Measurements from ENCODE around the gene TRIM27.
A peak's percentile ranks its signal among the peaks of the same experiment; 100 is the strongest.
"Not testable (repeated sequence)": the region's sequence is repeated elsewhere in the genome, so short reads cannot be mapped to it uniquely, and the experiment has no call there.

Gene TRIM27

DNA sequence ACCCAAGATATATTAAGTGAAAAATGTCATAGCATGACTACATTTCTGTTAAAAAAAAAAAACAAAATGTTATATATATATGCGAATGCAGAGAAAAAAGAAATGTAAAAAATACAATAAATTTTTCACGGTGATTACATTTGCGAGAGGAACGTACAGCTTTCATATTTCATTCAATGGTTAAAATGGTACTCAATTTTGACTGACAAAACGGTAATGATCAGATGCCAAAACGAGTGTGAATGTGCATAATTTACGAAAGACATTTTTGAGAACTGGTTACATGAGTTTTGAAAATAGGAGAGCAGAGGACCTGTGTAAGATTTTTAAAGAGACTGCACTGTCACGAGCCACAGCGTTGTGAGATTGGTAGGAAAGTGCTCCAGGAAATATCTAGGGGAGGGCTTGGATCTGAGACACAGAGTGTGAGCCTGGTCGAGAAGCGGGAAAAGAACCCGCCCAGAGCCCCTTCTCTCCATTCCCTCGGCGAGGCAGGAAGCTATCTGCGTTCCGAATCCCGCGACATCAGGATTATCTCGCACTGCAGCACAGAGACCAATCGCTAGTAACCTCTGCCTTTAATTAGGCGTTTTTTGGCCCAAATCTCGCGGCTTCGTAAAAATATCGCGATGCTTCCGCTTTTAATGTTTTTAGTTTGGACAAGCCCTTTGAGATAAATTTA lies 28.5 kb downstream of the TRIM27 start:
- DNase-seq = peak; percentile 89

DNA sequence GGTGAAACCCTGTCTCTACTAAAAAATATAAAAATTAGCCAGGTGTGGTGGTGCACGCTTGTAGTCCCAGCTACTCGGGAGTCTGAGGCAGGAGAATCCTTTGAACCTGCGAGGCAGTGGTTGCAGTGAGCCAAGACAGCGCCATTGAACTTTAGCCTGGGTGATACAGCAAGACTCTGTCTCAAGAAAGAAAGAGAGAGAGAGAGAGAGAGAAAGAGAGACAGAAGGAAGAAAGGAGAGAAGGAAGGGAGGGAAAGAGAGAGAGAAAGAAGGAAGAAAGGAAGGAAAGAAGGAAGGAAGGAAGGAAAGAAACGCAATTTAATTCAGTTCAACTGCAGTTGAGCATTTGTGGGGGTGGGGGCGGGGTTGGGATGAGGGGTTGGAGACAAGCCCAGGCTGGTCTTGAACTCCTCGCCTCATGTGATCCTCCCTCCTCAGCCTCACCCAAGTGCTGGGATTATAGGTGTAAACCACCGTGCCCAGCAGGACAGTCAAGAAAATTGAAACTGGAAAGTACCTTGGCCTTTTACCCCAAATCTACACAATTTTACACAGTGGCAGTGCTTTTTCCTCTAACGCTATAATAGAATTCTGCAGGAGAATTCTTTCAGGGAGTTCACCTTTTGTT lies 30.5 kb downstream of the TRIM27 start:
- DNase-seq = no peak

DNA sequence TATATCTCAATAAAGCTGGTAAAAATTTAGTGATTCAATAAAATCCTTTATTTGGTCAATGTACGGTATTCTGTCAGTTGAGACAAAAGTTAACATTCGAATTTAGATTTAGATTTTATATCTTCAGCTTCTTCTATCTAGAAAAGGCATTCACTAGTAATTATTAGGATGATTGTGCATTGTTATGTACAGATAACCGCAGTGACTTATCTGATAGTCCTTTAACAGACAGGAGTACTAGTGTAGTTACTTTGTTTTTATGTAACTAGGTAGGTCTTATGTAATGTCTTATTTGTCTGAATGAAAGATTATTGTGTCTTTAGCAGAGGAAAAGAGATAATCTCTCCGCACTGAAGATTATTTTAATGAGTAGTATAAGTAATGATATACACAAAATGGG lies 31.3 kb downstream of the TRIM27 start:
- no peak for DNase-seq

DNA sequence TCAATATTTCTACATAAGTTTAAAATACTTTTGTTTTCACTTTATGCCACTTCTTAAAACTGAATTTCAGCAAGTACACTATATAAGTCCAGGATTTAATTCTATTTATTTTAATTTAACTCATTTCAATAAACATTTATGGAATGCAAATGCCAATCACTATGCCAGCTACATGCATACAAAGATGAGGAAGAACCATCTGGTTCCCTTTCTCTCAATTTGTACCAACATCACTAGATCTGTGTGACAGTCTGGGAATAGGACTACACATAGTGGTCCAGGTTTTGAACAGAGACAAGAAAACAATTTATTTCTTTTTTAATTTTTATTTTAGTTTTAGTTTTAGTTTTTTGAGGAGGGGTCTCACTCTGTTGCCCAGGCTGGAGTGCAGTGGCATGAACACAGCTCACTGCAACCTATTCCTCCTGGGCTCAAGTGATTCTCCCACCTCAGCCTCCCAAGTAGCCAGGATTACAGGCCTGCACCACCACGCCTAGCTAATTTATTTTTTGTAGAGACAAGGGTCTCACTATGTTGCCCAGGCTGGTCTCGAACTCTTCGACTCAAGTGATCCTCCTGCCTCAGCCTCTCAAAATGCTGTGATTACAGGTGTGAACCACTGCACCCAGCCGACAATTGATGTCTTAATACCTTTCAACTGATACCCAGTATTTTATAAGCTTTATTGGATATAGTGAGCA lies 35.8 kb downstream of the TRIM27 start:
- DNase-seq = no peak

DNA sequence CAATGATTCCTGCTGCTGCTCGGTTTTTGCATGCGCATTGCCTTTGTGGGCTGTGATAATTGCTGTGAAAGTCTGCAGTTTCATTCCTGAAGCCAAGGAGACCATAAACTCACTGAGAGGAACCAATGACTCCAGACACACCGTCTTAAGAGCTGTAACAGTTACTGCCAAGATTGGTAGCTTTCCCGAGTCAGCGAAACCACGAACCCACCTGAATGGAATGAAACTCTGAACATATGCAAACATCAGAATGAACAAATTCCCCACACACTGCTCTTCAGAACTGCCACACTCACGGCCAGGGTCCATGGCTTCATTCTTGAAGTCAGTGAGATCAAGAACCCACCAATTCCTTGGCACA lies 37.7 kb downstream of the TRIM27 start:
- no peak for DNase-seq

DNA sequence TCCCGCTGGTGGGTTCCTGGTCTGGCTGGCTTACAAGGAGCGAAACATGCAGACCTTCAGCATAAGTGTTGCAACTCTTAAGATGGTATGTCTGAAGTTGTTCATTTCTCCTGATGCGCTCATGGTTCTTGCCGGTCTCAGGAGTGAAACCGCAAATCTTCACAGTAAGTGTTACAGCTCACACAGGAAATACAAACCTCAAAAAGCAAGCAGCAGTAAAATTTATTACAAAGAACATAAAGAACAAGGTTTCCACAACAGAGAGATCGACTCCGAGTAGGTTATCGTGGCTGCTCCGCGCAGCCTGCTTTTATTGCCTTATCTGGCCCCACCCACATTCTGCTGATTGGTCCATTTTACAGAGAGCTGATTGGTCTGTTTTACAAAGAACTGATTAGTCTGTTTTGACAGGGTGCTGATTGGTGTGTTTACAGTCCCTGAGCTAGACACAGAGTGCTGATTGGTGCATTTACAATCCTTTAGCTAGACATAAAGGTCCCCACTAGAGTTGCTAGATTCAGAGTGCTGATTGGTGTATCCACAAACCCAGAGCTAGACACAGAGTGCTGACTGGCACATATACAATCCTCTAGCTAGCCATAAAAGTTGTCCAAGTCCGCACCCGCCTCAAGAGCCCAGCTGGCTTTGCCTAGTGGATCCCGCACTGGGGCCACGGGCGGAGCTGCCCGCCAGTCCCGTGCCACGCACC lies 39.2 kb downstream of the TRIM27 start:
- DNase-seq = peak; percentile 64

DNA sequence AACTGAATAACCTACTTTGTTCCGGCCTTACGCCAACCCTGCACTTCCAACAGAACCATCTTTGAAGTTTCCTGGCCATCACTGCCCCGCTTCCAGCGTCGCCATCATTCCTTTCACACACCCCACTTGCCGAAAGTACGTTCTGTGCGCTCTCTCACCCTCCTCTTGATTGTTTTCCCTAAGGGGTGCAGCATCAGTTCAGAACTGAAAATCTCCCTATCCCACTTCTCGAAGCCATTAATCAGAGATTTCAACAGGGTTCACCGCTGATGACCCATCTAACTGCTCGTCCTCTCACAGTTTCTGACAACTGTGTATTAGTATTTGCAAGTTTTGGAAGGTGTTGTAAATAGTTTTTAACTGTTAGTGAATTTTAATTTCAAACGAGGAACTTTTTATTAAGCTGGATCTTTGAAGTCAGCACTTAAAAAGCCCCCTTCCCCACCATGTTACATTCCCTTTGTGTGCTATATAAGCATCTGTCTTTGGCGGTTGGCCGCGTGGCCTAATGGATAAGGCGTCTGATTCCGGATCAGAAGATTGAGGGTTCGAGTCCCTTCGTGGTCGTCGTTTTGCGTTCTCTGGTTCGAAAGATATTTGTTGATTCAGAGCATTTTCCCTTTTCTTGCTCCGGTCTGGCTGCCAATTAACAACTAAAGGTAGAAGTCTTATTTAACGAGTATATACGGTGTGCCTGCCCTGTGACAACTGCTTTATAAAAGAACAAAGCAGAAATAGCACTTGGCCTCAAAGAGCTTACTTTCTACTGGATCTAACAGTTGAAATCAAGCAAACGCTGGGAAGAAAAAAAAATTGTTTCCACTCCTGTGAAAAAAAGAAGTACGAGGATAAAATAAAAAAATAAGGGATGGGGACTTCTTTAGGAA lies 42.6 kb downstream of the TRIM27 start:
- DNase-seq = peak; percentile 64

DNA sequence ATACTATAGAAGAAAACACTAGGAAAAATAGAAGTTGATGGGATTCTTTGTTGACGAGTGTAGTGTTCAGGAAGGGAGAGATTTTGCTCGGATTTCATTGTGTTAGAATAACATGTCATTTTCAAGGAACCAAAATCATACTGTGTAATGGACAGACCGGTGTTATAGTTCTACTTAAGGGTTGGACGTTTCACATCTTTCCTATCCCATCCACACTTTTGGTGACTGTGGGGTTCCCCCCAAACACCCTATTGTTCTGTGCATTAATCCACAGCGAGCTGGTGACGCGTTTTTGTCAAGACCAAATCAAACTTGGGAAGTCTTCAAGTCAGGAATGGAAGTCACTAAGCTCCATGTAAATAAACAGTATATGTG lies 43.3 kb downstream of the TRIM27 start:
- DNase-seq = no peak

DNA sequence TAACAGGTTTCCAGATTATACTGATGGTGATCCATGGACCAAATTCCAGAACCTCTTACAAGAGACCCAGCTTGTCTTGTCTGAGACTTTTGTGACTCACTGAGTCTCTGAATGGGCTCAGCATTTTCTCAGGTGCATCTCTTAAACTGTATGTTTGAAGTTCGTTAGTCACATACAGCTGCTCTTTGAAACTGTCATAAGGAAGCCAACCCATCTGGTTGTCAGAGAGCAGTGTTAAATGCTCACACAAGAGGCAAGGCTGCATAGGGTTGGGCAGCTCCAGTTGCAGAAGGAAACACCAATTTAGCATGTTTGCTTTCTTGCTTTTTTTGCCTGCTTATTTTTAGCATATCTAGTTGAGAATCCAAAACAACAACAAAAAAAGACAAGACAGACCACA lies 47.1 kb downstream of the TRIM27 start:
- DNase-seq = no peak

DNA sequence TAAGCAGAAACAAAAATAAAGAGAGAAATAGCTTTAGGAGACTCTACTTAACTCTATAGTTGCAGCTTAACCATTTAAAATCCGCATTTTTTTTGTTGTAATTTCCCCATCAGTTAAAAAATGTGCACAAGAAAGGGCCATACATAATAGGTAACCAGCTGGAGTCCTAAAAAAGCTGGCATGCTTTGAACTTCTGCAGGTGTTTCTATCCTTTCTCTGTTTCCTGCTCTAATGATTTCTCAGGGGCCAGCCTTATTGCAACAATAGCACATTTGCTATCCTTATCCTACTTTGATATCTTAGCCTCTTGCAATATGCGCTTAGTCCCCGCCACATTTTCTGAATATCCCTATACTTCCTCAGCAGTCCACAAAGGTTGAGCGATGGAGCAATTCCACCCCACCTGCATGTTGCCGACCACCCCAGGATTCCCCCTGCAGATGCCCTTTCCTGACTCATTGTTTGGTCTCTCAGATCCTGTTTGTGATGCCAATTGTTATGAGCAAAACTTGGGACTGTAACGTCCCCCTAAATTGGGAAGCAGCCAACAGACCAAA lies 48.5 kb downstream of the TRIM27 start:
- DNase-seq = no peak

DNA sequence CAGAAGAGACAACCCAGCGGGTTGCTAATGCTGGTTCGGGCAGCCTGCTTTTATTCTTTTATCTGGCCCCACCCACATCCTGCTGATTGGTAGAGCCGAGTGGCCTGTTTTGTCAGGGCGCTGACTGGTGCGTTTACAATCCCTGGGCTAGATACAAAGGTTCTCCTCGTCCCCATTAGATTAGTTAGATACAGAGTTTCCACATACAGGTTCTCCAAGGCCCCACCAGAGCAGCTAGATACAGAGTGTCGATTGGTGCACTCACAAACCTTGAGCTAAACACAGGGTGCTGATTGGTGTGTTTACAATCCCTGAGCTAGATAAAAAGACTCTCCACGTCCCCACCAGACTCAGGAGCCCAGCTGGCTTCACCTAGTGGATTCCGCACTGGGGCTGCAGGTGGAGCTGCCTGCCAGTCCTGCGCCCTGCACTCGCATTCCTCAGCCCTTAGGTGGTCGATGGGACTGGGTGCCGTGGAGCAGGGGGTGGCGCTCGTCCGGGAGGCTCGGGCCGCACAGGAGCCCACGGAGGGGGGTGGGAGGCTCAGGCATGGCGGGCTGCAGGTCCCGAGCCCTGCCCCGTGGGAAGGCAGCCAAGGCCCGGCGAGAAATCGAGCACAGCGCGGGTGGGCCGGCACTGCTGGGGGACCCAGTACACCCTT lies 51.5 kb downstream of the TRIM27 start:
- DNase-seq = not testable (repeated sequence)

DNA sequence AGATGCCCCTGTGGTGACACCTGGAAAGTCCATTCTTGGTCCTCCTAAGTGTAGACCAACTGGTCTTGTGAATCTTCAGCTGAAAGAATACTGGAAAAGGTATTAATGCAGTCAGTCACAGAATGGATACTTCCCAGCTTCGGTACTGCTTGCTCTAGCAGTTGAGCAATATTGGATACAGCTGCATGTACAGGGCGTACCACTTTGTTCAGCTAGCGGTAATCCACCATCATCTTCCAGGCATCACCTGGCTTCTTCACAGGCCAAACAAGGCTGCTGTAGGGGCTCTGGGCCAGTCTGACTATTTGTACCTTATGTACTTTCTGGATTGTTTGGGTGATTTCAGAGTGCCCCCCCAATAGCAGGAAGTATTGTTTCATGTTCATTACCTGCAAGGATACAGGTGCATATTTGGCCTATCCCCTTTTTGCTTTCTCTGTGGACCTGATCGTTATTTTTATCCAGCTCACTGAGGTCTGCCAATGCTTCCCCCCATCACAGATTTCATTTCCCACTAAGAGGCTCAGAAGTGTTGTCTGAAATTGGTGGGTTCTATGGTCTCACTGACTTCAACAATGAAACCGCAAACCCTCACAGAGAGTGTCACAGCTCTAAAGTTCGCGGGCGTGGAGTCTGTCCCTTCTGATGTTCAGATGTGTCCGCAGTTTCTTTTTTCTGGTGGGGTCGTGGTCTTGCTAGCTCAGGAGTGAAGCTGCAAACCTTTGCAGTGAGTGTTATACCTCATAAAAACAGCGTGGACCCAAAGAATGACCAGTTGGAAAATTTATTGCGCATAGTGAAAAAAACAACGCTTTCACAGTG lies 52.2 kb downstream of the TRIM27 start:
- no peak for DNase-seq

DNA sequence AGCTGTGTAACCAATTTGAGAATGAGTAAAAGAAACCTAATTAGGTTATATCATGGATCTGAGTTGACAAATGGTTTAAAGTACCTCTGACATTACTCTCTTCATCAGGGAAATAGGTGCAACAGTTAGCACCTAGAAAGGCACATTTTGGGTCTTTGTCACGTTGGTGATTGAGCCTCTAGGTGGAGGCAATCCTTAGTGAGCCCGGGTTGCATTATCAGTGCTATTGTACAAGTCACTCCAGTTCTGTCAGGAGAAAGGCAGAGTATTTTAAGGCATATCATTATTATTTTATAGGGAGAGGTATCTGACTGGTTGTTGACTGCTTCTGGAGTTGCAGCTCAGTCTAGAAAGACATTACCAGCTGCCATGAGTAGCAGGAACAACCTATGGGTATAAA lies 54.9 kb downstream of the TRIM27 start:
- DNase-seq = no peak

DNA sequence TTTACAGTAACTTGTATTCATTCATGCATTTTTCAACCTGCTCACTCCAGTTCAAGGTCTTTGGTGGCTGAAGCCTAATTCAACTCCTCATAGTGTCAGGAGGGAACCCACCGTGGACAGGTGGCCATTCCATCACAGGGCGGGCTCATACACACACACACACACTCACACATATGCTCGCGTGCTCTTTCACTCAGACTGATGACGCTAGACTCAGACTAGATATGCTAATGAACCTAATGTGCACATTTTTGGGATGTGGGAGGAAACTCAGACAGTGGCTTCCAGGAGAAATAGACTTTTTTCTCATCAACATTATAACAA lies 56.7 kb downstream of the TRIM27 start:
- DNase-seq = no peak

DNA sequence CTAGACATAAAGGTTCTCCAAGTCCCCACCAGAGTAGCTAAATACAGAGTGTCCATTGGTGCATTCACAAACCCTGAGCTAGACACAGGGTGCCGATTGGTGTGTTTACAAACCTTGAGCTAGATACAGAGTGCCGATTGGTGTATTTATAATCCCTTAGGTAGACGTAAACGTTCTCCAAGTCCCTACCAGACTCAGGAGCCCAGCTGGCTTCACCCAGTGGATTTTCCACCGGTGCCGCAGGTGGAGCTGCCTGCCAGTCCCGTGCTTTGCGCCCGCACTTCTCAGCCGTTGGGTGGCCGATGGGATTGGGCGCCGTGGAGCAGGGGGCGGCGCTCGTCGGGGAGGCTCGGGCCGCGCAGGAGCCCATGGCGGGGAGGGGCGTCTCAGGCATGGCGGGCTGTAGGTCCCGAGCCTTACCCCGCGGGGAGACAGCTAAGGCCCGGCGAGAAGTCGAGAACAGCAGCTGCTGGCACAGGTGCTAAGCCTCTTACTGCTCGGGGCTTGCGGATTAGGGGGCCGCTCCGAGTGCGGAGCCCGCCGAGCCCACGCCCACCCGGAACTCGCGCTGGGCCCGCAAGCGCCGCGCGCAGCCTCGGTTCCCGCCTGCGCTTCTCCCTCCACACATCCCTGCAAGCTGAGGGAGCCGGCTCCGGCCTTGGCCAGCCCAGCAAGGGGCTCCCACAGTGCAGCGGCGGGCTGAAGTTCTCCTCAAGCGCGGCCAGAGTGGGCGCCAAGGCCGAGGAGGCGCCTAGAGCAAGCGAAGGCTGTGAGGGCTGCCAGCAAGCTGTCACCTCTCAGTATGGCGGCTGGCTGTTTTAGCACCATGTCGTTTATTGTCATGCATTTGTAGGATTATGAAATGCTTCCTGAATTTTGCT lies 57.3 kb downstream of the TRIM27 start:
- DNase-seq = peak; percentile 67

DNA sequence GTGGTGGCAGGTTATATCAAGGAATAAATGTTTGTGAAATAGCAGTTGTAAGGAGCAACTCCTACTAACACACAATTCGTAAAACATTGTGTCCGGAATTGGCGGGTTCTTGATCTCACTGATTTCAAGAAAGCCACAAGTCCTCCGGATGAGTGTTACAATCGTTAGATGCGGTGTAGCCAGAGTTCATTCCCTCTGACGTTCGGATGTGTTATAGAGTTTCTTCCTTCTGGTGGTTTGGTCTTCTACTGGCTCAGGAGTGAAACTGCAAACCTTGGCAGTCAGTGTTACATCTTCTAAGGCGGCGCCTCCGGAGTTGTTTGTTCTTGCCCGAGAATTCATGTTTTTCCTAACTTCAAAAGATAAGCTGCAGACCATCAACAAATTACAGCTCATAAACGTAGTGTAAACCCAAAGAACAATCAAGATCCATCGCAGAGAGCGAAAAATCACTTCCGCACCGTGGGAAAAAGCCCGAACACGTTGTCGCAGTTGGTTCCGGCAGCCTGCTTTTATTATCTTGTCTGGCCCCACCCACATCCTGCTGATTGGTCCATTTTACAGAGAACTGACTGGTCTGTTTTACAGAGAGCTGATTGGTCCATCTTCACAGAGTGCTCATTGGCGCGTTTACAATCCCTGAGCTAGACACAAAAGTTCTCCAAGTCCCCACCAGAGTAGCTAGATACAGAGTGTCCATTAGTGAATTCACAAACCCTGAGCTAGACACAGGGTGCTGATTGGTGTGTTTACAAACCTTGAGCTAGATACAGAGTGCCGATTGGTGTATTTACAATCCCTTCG lies 58.2 kb downstream of the TRIM27 start:
- DNase-seq = peak; percentile 33

DNA sequence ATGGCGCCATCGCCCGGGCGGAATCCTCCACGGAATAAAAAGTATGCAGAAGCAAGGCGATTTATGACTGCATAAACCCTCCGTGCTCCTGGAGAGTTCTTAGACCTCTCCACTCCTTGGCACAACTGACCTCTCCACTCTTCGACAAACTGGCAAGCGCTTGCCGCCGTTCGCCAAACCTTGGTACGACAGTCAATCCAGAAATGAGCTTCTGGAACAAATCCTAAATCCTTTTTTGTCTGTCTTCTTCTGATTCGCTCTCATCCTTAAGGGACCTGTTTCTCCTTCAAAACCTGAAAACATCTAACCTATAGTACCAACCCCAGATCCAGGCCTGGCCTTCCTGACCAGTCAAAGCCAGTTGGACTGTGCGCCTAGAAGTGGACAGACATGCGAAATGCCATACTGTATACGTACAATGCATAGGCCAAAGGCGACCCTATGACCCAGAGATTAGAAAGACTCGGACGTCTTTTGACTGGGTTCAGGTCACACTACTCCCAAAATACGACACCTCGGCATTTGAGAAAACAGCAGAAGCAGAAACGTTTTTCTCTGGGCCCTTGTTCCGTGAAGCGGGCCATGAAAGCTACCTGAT lies 59.4 kb downstream of the TRIM27 start:
- no peak for DNase-seq

DNA sequence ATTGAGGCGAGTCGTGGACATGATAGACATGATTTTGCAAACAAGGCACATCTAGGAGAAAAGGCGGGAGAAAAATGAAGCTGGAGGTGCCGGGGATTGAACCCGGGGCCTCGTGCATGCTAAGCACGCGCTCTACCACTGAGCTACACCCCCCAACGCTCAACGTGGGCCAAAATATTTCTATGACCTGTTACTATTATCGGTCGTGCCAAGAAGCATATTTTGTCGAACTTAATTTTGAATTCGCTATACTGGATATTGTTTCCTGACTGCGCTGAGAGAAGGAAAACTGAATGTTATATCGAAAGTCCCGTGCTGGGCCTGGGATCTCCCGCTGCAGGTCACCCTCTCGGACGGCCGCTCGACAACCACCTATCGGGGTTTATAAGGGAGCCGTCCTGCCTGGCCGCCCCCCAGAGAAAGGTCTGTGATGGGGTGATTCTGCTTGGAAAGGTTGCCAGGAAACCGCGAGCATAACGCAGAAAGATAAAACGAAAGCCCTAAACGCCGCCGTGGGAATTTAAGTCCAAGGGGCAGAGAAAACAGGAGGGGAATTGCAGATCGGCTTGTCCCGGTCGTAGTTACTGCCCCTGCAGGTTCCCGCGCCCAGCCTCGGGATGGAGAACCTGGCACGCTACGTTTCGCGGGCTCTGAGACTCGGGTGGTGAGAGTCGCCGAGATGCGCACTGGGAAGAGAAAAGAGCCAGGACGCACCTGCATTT lies 60.0 kb downstream of the TRIM27 start:
- peak; percentile 84 for DNase-seq
